Renal cortical epithelial cell (primary cell): Measurements from ENCODE around the gene KRTAP1-4. TPM values are rescaled to one million over a fixed set of nuclear protein-coding genes. Genes with fewer than 3 reads are reported as not detected.
"Not testable (repeated sequence)": the region's sequence is repeated elsewhere in the genome, so short reads cannot be mapped to it uniquely, and the experiment has no call there.

ENCODE experiments used
- DNase-seq: peaks from one replicate; pipeline ENCODE4 v3.0.0-alpha.2; 2011; ENCODE audit warnings: low read depth
- total RNA-seq: library from RNA; depleted of rRNA; stranded (reverse); fragments of >200 nt; gene quantifications from 2 replicates; pipeline ENCODE4 v1.2.3, GENCODE V29; 2014

The KRTAP1-4 gene, protein sequence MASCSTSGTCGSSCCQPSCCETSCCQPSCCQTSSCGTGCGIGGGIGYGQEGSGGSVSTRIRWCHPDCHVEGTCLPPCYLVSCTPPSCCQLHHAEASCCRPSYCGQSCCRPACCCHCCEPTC
- total RNA-seq: not detected in 2 replicates

DNA sequence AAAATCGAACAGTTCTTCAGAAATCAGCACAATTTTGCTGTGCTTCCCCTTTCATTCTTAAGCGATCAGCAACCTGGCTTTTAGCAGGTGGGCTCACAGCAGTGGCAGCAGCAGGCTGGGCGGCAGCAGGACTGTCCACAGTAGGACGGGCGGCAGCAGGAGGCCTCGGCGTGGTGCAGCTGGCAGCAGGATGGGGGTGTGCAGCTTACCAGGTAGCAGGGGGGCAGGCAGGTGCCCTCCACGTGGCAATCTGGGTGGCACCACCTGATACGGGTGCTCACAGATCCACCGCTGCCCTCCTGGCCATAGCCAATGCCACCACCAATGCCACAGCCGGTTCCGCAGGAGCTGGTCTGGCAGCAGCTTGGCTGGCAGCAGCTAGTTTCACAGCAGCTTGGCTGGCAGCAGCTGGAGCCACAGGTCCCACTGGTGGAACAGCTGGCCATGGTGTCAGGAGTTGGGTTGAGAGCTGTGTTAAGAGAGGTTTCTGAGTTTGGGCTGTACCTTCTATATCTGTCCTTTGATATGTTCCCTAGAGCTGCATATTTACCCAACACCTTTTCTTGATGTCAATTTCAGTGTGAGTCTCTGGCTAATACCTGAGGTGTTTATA lies at the start of gene KRTAP1-4:
Gene KRTAP1-4, minus strand, starts transcription at position 563 of the 613 bp plus-strand sequence. Its CDS starts 117 bp downstream, at position 446.
- no peak for DNase-seq

GRCh38 chr17:41076788-41077187 lies 46.8 kb upstream of the KRTAP1-4 start:
- DNase-seq: no peak

GRCh38 chr17:41073676-41074075 lies 43.7 kb upstream of the KRTAP1-4 start:
- peak; percentile 53 for DNase-seq

DNA sequence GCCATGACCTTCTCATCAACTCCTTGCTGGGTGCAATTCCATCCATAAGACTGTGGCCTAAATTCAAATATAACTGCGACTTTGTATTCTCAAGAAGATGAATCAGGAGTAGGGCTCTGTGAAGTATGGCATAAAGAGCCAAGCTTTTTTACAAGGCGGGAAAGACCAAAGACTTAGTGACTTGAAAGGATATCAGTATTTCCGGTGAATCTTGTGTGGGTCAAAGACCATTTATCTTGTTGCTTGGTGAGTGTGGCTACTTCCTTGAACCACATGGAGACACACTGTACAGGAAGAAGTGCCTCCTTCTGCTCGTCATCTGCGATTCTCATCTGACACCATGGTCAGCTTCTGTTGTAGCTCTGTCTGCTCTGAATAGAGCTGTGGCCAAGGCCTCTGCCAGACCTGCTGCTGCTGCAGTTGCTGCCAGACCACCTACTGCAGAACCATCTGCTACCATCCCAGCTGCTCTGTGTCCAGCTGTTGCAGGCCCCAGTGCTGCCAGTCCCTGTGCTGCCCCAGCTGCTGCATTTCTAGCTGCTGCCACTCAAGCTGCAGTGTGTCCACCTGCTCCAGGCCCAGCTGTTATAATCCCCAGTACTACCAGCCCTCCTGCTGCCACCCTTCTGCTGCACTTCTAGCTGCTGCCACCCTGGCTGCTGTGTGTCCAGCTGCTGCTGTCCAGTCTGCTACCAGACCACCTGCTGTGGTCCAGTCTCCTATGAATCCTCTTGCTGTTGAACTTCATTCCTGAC lies 41.8 kb upstream of the KRTAP1-4 start:
- DNase-seq: no peak

GRCh38 chr17:41069031-41069430 lies 39.0 kb upstream of the KRTAP1-4 start:
- DNase-seq: no peak

DNA sequence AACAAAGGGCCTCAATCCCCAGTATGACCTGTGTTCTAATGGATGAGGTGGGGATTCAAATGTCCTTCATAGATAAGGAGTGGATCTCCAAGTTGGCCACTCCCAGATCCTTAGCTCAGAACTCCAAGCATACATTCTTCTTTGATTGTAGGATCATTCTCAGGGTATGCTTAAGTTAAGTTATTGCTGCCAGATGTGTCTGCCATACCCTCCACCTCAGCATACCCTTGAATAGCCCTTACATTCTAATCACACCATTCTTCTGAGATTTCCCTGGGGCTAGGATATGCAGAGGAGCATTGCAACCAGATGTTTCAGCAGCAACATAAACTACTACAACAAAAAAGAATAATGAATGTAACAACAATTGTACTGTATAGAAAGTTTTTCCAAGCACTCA lies 37.3 kb upstream of the KRTAP1-4 start:
- DNase-seq: no peak

- DNase-seq: peak; percentile 94
Measured at GRCh38 chr17:41065829-41066624, 36.0 kb upstream of the KRTAP1-4 start, which contains the start of gene KRTAP2-4. Gene KRTAP2-4 (minus strand): TSS chr17:41065879. CDS start chr17:41065845, 34 bp downstream.

DNA sequence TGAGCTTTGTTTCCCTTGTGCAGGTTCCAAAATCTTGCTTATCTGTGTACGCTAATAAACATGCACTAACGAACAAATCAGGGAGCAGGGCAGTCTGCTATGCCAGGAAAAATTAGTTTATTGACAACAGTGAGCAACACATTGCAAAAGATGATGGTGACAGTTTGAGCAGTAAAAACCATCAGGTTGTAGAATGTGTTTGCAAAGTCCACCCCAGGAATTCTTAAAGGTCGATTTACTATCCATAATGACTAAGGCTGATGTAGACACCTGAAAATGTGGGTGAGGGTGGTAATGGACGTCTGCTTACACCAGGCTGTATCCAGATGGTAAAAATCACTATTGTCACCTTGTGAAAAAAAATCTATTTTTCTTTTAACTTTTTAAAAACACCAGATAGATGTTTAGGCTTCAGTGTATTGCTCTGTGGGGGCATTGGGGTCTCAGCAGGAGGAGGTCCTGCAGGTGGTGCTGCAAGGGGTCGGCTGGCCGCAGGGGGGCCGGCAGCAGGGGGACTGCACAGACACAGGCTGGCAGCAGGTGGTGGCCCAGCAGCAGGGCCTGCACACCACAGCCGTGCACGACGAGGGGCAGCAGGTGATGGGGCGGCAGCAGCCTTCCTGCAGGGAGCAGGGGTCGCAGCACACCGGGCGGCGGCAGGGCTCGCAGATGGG lies 35.2 kb upstream of the KRTAP1-4 start:
- DNase-seq: not testable (repeated sequence)

DNA sequence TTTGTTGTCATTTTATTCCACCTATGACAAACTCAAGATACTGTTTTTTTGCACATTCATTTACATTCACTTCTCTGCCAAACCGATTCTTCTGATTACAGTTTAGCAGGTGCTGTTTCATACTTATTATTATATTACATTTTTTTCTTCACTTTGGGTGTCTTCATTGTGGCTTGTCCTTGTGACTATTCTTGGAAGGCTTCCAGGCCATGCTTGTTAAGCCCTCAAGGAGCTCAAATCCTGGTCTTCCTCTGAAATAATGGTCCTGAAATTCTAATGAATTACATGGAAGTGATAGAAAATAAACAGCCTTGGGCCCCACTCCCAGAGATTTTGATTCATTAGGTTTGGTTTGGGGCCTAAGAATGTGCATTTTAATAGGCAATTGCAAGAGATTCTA lies 34.3 kb upstream of the KRTAP1-4 start:
- DNase-seq: no peak

- DNase-seq: no peak
Measured at GRCh38 chr17:41063449-41063848, 33.5 kb upstream of the KRTAP1-4 start.

GRCh38 chr17:41061964-41062363 lies 32.0 kb upstream of the KRTAP1-4 start:
- peak; percentile 97 for DNase-seq

DNA sequence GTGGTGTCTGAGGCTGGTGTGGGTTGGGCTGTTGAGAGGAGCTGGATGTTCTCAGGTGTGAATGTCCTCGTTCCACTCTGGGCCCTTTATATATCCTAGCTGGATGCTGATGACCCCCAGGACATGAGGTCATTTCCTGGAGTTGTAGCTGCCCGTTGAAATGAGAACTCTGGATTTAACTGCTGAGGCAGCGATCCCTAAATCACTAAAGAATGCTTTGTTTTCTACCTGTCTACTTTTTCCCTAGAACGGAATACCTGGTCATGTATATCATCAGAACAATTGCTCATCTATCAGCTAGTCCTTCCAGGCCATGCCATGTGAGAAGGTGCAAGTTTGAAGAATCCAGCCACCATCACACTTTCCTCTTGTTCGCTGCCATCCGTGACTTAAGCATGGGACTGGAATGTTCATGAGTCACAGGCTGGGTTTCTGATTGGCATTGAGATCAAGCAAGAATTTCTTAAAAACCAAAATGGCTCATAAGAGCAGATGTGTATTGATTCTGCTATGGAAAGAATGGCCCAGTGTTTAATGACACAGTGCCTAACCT lies 30.1 kb upstream of the KRTAP1-4 start, which contains the start of gene KRTAP2-3:
Gene KRTAP2-3, minus strand, starts transcription at position 63 of the 553 bp plus-strand sequence. CDS start 64 bp downstream, outside the sequence.
- DNase-seq: peak; percentile 99

DNA sequence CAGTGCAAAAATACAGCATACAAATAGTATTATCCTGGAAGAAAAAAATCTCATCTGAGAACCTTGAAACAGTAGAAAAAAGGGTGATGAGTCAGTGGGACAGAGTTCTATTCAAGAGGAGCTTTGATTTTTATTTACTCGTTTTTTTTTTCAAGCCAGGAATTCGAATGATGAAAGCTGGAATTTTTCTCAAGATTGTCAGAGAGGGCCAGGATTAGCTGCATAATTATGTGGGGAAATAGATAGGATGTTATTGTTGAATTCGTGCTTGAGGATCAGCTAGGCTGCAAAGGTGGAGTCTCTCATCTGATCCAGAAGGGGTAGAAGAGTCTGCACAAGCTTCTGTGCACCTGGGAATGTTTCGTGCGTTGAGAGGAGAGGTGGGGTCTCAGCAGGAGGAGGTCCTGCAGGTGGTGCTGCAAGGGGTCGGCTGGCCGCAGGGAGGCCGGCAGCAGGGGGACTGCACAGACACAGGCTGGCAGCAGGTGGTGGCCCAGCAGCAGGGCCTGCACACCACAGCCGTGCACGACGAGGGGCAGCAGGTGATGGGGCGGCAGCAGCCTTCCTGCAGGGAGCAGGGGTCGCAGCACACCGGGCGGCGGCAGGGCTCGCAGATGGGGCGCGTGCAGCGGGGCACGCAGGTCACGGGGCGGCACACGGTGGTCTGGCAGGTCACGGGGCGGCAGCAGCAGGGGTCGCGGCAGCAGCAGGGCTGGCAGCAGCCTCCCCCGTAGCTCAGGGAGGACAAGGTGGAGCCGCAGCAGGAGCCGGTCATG lies 29.5 kb upstream of the KRTAP1-4 start:
- peak; percentile 88 for DNase-seq

DNA sequence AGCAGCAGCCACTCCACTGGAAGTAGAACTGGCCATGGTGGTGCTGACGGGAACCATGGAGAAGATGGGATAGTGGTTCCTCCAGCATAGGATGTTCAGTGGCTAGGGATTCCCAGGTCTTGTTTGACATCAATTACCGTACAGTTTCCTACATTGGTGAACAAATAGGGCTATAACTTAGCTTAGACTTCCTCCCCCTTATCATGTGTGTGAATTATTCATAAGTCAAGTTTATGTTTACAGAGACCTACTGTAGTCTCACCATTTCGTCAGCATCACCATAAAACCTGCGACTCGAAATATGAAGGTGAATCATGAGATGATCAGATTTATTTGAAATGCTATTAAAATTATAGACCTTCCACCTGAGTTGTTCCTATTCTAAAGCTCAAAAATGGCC lies 28.7 kb upstream of the KRTAP1-4 start:
- DNase-seq: no peak

GRCh38 chr17:41057547-41057946 lies 27.6 kb upstream of the KRTAP1-4 start:
- no peak for DNase-seq

DNA sequence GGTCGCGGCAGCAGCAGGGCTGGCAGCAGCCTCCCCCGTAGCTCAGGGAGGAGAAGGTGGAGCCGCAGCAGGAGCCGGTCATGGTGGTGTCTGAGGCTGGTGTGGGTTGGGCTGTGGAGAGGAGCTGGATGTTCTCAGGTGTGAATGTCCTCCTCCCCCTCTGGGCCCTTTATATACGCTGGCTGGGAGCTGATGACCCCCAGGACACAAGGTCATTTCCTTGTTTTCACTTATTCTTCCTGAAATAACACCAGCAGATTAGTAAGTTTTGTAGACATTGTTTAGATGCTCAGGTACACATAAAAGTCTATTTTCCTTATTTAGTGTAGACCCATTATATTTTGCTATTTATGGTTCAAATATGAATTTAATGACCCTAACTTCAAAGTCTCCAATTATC lies 25.1 kb upstream of the KRTAP1-4 start, which contains the start of gene KRTAP2-2:
Gene KRTAP2-2, minus strand, starts transcription at position 101 of the 400 bp plus-strand sequence. Its CDS starts 19 bp downstream, at position 82.
- DNase-seq: not testable (repeated sequence)

- DNase-seq: not testable (repeated sequence)
Measured at GRCh38 chr17:41054556-41054955, 24.6 kb upstream of the KRTAP1-4 start.

GRCh38 chr17:41054025-41054424 lies 24.0 kb upstream of the KRTAP1-4 start:
- peak; percentile 54 for DNase-seq

- DNase-seq: no peak
Measured at GRCh38 chr17:41052566-41052965, 22.6 kb upstream of the KRTAP1-4 start.

GRCh38 chr17:41049110-41049509 lies 19.1 kb upstream of the KRTAP1-4 start:
- DNase-seq: peak; percentile 49
